ENCODE results near the gene YRDC.

DNA sequence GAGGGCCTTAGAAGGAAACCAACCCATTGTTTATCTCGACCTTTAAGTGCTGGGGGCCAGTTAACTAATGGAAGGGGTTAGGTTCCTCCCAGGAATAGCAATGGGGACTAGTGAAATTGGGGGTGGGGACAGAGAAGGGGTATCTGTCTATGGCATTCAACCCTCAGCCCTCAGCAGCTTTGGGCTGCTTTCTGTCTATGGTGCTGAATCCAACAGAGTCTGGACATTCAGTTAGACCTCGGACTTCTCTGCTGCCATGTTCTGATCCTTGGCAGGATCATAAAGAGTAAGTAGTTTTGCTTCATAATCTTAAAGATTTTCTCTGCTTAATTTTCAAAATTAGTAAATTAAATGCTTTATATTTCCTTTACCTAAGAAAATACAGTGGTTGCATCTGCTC, 40.5 kb downstream of the YRDC start:
- no peak for TF ChIP-seq CTCF (IDR thresholded peaks at IDR 0.05)
- no peak for TF ChIP-seq POLR2A (IDR thresholded peaks at IDR 0.05)

All from lower leg skin (tissue), 3 donors.